ELR (cell line): ENCODE results near the gene SERP2.

Source experiments
- DNase-seq: peaks from one replicate; pipeline ENCODE4 v3.0.0-alpha.2; 2015; ENCODE audit warnings: low read depth

The SERP2 gene

GRCh38 chr13:44359983-44360375 lies 13.6 kb upstream of the SERP2 start:
- no peak for DNase-seq

GRCh38 chr13:44362394-44363040 lies 11.1 kb upstream of the SERP2 start:
- DNase-seq, result no peak

- no peak for DNase-seq
These were observed 9.8 kb upstream of the SERP2 start for GRCh38 chr13:44363631-44364344.

- peak; percentile 89 for DNase-seq
These were observed 9.2 kb upstream of the SERP2 start for GRCh38 chr13:44364345-44365000.

GRCh38 chr13:44365008-44365407 lies 8.6 kb upstream of the SERP2 start:
- peak; percentile 83 for DNase-seq

- DNase-seq, result no peak
These were observed 7.7 kb upstream of the SERP2 start for GRCh38 chr13:44365899-44366298.

GRCh38 chr13:44368062-44368591 lies 5.5 kb upstream of the SERP2 start:
- no peak for DNase-seq

GRCh38 chr13:44368599-44369368 lies 4.8 kb upstream of the SERP2 start:
- DNase-seq, result no peak

GRCh38 chr13:44371421-44371820 lies 2.2 kb upstream of the SERP2 start:
- no peak for DNase-seq

GRCh38 chr13:44373247-44373600 lies 400 bp upstream of the SERP2 start:
- DNase-seq, result no peak

GRCh38 chr13:44374348-44374712 lies 706 bp downstream of the SERP2 start:
- DNase-seq, result no peak

GRCh38 chr13:44378277-44378676 lies 4.7 kb downstream of the SERP2 start:
- no peak for DNase-seq

GRCh38 chr13:44379885-44380284 lies 6.3 kb downstream of the SERP2 start:
- no peak for DNase-seq

- DNase-seq, result peak; percentile 68
These were observed 7.0 kb downstream of the SERP2 start for GRCh38 chr13:44380404-44381165.

- DNase-seq, result no peak
These were observed 9.1 kb downstream of the SERP2 start for GRCh38 chr13:44382635-44383145.

- DNase-seq, result no peak
These were observed 10.3 kb downstream of the SERP2 start for GRCh38 chr13:44383945-44384344.

GRCh38 chr13:44384778-44385177 lies 11.2 kb downstream of the SERP2 start:
- no peak for DNase-seq

- DNase-seq, result no peak
These were observed 11.8 kb downstream of the SERP2 start for GRCh38 chr13:44385401-44385800.

GRCh38 chr13:44385847-44386246 lies 12.2 kb downstream of the SERP2 start:
- DNase-seq, result no peak

GRCh38 chr13:44386913-44387556 lies 13.4 kb downstream of the SERP2 start:
- DNase-seq, result no peak
